H1 (cell line): ENCODE data around the gene EXD3. TPM values are rescaled to one million over a fixed set of nuclear protein-coding genes. Genes with fewer than 3 reads are reported as not detected.

ENCODE experiments used
- CHD7 ChIP-seq: fragments of 300-600 bp; sonication (generic); IDR thresholded peaks from 2 replicates; pipeline ENCODE4 v1.7.1; 2012; ENCODE audit warnings: low read length, moderate library complexity, mild to moderate bottlenecking, inconsistent platforms; ENCODE audit not compliant: insufficient replicate concordance
- EP300 ChIP-seq, 2 experiments: IDR thresholded peaks; 1 replicate in 1 of 2; 2 replicates in 1 of 2; pipeline ENCODE4 v1.6.1; 2011 to 2012; ENCODE audit warnings: low read depth in 2 of 2, low read length in 2 of 2, mild to moderate bottlenecking in 2 of 2, borderline replicate concordance in 1 of 2, inconsistent platforms in 1 of 2, moderate library complexity in 1 of 2
- polyA plus RNA-seq, 7 experiments: library from polyadenylated mRNA; depleted of rRNA in 3 of 7; stranded (reverse) in 5 of 7; unstranded in 2 of 7; fragments of >200 nt in 5 of 7; fragments of 200-250 nt in 2 of 7; gene quantifications; 1 replicate in 5 of 7; 2 replicates in 1 of 7; 4 replicates in 1 of 7; pipeline versions ENCODE4 v1.2.1 to v1.2.3, GENCODE V29; 2011 to 2013; ENCODE audit warnings: missing spikeins in 2 of 7, mixed read lengths in 2 of 7
- total RNA-seq: library from RNA; stranded (reverse); fragmentation: NEBNext Ultra II Directional; extraction: Animal tissue kit (Norgen Biotek cat#: 25700); gene quantifications from 2 replicates; pipeline ENCODE4 v1.2.1, GENCODE V29; 2021
- TF ChIP-seq, protein P1 (sequence below): IDR thresholded peaks from 2 replicates; pipeline ENCODE4 v1.6.1; 2011; ENCODE audit warnings: low read depth, mild to moderate bottlenecking, low read length; ENCODE audit not compliant: insufficient read depth

Gene EXD3
- total and polyA plus RNA-seq, 2 of the 8 experiments (the other 6 are each of a cell fraction or from before 2014, with no cell fraction given): 7.2 to 9.4 TPM

DNA sequence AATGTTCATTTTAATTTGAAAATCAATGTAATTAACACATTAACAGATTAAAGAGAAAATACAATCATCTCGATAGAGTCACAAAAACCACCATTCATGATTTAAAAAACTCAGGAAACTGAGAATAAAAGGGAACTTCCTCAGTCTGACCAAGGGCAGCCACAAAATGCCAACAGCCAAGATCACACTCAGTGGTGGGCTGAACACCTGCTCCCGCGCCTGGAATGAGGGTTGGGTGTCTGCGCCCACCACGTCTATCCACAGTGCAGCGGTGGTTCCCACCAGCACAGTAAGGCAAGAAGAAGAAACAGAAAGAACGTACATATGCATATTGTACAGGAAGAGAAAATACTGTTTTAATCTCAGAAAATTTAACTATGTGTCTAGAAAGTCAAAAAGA is 47.8 kb upstream of the EXD3 start (continued):
- TF ChIP-seq CHD7: no peak
- TF ChIP-seq, protein P1, sequence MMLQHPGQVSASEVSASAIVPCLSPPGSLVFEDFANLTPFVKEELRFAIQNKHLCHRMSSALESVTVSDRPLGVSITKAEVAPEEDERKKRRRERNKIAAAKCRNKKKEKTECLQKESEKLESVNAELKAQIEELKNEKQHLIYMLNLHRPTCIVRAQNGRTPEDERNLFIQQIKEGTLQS: no peak
- no peak for TF ChIP-seq EP300 (IDR thresholded peaks at IDR 0.05; ENCODE audit: borderline replicate concordance in 1 of 2, low read depth in 2 of 2, low read length in 2 of 2)
